Stimulated activated CD8-positive, alpha-beta memory T cell treated with anti-CD3 and anti-CD28 coated beads, Interleukin-12 subunit alpha, Interleukin-12 subunit beta, amount 100 ng/mL, for 1 hour (primary cell): Measurements from ENCODE around the gene IGFL2.
"Not testable (repeated sequence)": the region's sequence is repeated elsewhere in the genome, so short reads cannot be mapped to it uniquely, and the experiment has no call there.

Experiments
- DNase-seq: peaks from one replicate; pipeline ENCODE4 v3.0.0-alpha.2; 2020; ENCODE audit warnings: low read depth

IGFL2 gene

DNA sequence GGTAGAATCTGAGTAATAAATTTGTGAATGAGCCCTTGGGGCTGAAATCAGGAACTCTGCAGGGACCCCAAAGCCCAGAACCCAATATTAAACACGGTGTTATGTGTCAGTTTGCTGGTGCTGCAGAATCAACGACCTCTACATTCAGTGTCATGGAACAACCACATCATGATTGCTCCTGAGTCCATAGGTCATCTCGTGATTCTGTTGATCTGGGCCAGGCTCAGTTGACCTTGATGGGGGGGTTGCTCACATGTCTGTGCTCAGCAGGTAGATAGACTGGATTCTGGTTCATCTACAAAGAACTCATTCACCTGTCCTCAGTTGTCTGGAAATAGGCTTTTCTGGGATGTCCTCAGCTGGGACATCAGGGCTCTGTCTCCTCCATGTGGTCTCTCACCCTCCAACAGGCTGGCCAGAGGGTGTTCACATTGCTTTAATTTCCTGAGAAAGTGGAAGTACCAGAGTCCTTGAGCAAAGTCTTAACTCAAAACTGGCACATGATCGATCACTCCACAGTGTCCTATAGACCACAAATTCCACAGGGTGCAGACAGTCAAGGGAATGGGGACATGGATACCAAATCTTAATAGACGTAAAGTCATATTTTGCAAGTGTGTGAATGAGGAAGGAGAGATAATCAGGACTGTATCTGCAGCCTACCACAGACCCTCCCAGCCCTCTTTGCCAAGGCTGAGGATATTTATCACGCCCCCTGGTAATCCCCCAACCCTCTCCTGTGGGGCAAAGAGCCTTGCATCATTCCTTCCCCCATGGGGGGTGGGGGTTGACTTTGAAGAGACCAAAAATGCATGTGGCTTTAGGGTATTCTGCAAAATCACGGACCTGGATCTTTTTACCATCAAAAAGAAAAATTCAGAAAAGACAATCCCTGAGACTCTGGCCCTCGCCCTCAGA lies 42.2 kb downstream of the IGFL2 start:
- no peak for DNase-seq

DNA sequence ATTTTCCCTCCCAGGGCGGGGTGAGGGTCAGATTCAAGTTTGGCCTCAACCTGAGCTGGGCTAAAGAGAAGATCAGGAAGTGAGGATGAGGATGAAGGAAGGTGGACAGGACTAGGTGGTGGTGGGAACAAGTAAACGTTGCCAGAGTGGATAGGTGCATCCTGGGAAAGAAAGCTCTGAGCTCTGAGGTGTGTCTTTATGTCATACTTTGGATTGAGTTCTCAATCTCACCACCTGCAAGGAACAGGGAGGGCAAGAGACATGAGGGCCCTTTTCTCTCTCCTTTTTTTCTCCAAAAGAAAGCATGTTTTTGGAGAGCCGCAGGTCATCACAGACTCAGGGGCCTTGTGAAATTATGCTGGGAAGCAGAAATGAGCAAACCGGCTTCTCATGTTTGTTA lies 43.3 kb downstream of the IGFL2 start:
- DNase-seq, result no peak

DNA sequence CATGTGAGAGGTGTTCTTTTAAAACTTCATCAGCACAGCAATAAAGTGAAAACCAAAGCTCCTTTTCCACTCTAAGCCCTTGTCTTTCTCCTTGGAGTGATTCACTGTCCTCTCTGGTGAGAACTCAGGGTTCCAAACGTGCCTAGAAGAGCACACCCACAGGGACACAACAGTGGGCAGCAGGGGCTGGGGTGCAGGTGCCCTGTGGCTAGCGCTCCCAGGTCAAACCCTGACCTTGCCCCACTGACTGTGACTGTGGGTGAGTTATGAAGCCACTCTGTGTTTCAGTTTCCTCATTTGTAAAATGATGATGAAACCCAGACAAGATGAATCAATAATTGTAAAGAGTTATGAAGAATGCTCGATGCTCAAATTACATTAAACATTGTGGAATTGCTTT lies 43.9 kb downstream of the IGFL2 start:
- no peak for DNase-seq

DNA sequence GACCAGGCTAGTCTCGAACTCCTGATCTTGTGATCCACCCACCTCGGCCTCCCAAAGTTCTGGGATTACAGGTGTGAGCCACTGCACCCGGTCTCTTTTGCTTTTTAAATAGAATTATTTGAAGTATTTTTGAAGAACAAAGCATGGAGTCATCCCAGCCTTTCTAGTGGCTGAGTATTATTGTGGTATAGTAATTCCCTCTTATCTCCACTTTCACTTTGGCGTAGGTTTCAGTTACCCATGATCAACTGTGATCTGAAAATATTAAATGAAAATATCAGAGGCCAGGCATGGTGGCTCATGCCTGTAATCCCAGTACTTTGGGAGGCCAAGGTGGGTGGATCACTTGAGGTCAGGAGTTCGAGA lies 44.6 kb downstream of the IGFL2 start:
- DNase-seq, result not testable (repeated sequence)

DNA sequence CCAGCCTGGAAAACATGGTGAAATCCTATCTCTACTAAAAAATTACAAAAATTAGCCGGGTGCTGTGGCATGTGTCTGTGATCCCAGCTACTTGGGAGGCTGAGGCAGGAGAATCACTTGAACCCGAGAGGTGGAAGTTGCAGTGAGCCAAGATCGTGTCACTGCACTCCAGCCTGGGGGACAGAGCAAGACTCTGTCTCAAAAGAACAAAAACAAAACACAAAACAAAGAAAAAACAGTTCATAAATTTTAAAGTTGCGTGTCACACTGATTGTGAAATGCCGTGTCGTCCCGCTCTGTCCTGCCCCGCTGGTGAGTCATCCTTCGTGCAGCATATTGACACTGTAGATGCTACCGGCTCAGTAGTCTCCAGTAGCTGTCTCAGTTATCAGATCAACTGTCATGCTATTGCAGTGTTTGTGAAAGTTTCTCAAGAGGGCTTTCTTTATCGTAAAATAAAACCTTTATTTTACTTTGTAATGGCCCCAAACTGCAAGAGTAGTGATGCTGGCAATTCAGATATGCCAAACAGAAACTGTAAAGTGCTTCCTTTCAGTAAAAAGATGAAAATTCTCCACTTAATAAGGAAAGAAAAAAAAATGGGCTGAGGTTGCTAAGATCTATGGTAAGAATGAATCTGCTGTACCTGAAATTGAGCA lies 45.1 kb downstream of the IGFL2 start:
- no peak for DNase-seq

DNA sequence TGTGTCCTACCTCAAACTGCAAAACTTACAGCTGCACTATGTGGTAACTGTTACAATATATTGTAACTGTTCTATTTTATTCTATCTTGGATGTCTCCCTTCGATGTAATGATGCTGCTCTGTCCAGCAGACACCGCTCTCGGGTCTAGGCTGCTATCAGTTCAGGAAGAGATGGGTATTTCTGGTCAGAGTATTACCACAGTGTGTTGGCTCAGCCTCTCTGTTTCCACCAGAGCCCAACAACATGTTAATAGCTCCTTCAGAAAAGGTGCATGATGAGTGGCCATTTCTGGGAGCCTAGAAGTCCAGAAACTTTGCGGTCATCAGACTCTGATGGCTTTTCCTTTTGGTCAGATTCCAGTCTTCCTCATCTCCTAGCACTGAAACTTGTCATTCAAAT lies 45.6 kb downstream of the IGFL2 start:
- no peak for DNase-seq

DNA sequence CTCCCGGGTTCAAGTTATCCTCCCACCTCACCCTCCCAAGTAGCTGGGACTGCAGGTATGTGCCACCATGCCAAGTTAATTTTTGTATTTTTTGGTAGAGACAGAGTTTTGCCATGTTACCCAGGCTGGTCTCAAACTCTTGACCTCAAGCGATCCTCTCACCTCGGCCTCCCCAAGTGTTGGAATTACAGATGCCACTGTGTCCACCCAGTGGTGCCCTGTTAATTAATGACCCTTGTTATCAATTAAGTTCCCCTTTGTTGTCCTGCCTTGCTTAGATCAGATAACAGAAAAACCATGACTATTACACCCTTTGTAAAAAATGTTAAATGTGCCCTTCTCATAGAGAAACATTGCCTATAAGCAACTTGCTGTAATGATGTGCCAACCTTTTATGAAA lies 47.1 kb downstream of the IGFL2 start:
- no peak for DNase-seq

GRCh38 chr19:46195919-46196318 lies 47.9 kb downstream of the IGFL2 start:
- not testable (repeated sequence) for DNase-seq

GRCh38 chr19:46196410-46197124 lies 48.5 kb downstream of the IGFL2 start:
- DNase-seq, result no peak

- DNase-seq, result no peak
These were observed 49.5 kb downstream of the IGFL2 start for GRCh38 chr19:46197314-46198070.

DNA sequence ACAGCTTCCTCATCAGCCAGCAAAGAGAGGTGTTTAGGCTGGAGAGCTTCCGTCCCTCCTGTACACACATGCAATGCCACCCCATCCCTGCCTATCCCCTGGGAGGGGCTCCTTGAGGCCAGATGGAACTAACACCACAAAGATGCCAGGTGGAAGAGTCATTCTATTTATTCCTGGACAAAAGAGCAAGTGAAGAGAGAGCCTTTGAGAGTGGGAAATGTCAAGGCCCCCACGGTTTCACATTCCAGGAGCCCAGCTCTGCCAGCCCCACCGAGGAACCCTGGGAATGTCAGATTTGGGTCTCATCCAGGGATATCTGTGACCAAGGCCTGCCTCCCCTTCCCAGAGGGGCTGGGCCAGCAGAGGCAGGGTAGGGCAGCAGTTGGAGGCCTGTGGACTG lies 50.7 kb downstream of the IGFL2 start:
- no peak for DNase-seq

DNA sequence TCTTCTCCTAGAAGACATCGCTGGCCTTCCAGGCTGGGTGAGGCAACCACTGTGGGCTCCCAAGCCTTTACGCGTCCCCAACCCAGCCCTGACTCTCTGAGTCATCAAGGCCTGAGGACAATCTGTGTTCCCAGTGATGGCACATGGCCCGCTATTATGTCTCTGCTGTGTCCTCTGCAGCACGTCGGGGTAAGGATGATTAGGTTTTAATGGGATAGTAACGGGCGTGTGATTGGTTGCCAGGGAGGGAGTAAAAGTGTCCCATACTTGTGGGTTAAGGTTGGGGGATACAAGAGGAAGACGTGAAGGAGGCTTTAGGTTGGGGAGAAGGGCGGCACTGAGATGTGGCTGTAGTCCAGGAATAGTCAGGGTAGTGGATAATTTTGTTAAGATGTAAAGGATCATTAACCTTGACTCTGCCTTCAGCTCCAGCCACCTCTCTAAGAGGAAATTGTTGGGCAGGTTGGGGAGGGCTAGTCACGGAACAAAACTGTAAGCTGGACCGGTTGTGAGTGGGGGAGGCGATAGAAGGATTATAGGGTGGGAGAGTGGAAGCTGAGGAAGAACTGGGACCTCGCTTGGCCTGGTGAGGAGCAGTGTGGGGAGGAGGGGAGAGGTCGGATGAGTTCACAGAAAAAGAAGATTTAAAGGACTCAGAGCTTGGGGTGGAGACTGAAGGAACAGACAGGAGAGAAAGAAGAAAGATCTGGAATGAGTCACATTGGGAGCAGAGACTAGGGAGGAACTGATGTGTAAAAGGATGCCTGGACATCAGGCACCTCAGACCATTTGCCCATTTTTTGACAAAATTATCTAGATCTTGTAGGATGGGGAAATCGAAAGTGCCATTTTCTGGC lies 53.6 kb downstream of the IGFL2 start:
- DNase-seq, result no peak

DNA sequence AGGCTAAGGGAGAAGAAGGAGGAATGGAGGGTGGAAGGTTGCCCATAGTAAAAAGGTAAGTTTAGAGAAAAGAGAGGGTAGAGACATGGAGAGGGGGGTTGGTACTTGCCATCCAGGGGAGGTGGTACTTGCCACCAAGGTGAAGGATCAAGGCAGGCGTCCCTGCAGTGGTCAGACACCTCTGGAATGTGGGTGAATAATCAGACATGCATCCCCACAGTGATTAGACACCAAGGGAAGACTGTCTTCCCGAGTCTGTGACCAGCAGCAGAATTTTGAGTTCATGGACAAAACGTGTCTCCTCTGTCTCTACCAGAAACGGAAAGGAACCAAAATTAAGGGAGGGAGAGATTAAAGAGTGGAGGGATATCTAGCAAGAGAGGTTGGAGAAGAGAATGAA lies 54.4 kb downstream of the IGFL2 start:
- DNase-seq, result no peak

- DNase-seq, result no peak
These were observed 55.1 kb downstream of the IGFL2 start for GRCh38 chr19:46202872-46203860.

DNA sequence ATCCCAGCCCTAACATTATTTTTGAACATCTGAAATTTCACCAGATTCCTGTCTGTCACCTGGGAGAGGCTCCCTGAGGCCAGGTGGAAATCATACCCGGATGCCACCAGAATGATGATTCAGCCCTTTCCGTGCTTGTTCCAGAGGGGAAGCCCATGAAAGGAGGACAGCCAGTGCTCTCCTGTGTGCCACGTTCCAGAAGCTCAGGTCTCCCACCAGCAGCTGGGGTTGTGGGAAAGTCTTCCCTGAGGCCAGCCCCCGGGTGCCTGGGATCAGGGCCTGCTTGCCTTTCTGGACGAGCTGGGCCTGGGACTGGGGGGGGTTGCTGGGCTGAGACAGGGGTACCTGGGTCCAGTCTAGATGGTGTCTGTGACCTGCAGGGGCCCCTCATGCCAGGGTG lies 56.0 kb downstream of the IGFL2 start:
- DNase-seq, result no peak

DNA sequence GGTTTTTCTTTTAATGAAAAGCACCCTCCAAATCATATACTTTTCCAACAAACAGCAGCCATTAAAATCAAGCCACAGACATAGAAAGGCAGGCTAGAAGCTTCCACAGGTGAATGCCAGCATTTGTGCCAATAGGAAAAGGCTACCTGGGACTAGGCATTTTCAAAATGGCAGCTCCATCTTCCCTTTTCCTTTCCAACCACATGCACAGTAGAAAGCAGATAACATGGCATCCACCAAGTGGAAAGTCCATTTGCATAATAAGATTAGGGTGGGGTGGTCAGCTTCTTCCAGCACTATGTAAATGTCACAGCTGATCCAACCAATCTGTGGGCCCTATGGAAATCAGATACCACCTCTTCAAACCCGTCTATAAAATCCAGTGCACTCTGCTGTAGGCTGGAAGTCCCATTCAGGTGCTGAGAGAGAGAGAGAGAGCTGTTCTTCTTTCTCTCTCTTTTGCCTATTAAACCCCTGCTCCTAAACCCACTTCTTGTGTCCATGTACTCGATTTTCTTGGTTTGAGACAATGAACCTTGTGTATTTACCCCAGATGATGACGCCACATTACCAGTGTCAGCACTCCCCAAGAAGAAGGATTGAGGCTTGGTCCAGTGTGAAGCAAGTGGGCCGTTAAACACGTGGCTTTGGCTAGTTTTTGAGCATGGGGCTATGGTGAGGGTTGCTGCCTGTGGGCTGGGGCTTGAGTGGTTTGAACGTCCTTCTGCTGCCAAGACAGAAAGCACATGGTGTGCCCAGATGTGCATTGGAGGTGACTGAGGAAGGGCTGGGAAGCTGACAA lies 57.3 kb downstream of the IGFL2 start:
- no peak for DNase-seq

DNA sequence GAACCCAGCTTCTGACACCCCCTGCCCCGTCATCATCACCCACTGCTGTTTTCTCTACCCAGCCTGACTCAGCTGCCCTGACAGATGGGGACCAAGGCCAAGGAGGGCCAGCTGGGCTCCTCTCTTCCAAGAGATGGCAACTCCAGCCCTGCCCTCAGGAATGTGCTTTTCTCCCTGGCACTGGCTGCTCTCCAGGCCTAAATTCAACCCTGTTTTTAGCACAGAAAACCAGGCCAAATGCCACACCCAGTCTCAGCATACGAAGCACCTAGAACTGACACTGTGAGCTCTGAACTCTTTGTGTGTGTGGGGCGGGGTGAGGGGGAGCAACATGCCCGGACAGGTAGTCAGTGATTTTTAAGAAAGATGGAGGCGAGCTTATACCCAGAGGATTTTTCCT lies 58.1 kb downstream of the IGFL2 start:
- no peak for DNase-seq

DNA sequence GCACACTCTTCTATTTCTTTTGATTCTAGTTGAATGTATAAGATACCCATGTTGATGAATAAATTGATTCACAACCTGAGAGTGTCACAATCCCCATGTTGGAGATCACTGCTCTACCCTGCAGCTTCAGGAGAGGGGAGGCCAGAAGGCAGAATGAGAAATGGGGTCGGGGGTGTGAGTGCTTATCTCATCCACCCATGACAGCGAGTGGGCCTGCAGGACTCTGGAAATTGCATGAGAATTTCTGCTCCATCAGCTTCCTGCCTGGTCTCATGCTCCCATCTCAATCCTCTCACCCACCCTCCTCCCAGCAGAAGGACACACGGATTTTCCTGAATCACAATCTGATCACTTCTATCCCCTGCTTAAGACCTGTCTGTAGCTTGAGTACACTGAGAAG lies 58.6 kb downstream of the IGFL2 start:
- DNase-seq, result no peak

GRCh38 chr19:46207858-46208257 lies 59.8 kb downstream of the IGFL2 start:
- DNase-seq, result not testable (repeated sequence)
